HL-60 (cell line): ENCODE measurements around the gene RNF169.

ENCODE experiments used
- DNase-seq, 2 experiments: peaks; one replicate each; pipeline ENCODE4 v3.0.0-alpha.2; 2010 to 2020; ENCODE audit warnings: low read depth in 1 of 2, low spot score in 1 of 2
- H3K27ac ChIP-seq: fragments of 250-450 bp; sonication (Bioruptor Pico); replicated peaks from 2 replicates; pipeline ENCODE4 v1.5.1; 2020; ENCODE audit warnings: mild to moderate bottlenecking, moderate library complexity
- H3K27me3 ChIP-seq: fragments of 250-450 bp; sonication (Bioruptor Pico); 2 replicates; pipeline ENCODE4 v1.5.1; 2021; ENCODE audit warnings: mild to moderate bottlenecking, moderate library complexity; ENCODE audit not compliant: insufficient read depth, poor library complexity, severe bottlenecking
- H3K4me3 ChIP-seq: replicated peaks from 2 replicates; pipeline ENCODE4 v1.5.1; 2011; ENCODE audit warnings: mild to moderate bottlenecking, control low read depth, low read length; ENCODE audit not compliant: insufficient read depth
- GABPA ChIP-seq: IDR thresholded peaks from 2 replicates; pipeline ENCODE4 v1.6.1; 2012; ENCODE audit warnings: low read depth
- POLR2AphosphoS5 ChIP-seq: IDR thresholded peaks from 2 replicates; pipeline ENCODE4 v1.6.1; 2012; ENCODE audit warnings: low read depth
- REST ChIP-seq: IDR thresholded peaks from 2 replicates; pipeline ENCODE4 v1.6.1; 2012; ENCODE audit warnings: low read depth; ENCODE audit not compliant: insufficient replicate concordance
- SPI1 ChIP-seq: IDR thresholded peaks from 2 replicates; pipeline ENCODE4 v1.6.1; 2012; ENCODE audit warnings: low read depth, mild to moderate bottlenecking, borderline replicate concordance
- TF ChIP-seq, protein P1 (sequence below): IDR thresholded peaks from one replicate; pipeline ENCODE4 v1.5.1; 2011; ENCODE audit warnings: low read length, control low read depth, inconsistent platforms; ENCODE audit not compliant: insufficient read depth

RNF169 gene

DNA sequence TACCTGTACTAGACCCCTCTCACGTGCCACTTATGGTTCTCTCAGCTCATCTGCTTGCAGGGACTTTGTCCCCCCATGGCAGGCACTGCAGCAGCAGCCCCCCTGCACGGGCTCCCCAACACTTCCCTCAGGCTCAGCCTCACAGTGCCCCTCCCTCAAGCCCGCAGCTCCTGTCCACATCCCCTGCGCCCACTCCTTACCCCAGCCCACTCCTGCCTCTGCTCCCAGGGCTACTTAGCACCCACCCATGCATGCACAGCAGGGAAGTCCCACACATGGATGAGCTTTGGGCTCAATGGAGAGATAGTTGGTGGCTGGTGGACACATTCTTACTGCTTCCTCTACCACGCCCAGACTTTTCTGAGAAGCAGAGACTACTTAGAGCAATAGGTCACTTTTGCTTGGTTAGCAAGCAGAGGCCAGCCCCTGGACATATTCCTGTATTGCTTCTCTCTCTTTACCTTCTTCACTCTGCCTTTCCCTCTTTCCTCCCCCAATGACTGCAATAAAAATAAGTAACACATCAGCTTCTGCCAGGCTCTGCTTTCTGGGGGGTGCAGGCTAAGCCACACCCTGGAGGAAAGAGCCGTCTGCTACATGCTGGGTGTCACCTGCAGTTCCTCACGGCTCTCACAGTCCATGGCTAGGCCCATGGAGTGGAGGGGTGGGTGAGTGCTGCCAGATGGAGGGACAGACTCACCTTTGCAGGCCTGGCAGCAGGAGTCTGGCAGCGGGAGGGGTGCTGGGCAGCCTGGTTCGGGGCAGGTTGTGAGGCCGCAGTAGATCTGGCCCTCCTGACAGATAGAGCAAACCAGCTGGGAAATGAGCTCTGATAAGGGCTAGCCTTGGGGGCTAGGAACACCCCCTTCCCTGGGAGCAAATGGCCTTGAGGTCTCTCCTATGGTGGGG lies 40.8 kb upstream of the RNF169 start:
- DNase-seq: no peak
- no peaks in the 10 kb centered on the region for H3K27me3 ChIP-seq
- H3K4me3 ChIP-seq: no peak overlapping the region
- TF ChIP-seq REST (no peak), GABPA (no peak), SPI1 (no peak), POLR2AphosphoS5 (no peak)
- TF ChIP-seq, protein P1, sequence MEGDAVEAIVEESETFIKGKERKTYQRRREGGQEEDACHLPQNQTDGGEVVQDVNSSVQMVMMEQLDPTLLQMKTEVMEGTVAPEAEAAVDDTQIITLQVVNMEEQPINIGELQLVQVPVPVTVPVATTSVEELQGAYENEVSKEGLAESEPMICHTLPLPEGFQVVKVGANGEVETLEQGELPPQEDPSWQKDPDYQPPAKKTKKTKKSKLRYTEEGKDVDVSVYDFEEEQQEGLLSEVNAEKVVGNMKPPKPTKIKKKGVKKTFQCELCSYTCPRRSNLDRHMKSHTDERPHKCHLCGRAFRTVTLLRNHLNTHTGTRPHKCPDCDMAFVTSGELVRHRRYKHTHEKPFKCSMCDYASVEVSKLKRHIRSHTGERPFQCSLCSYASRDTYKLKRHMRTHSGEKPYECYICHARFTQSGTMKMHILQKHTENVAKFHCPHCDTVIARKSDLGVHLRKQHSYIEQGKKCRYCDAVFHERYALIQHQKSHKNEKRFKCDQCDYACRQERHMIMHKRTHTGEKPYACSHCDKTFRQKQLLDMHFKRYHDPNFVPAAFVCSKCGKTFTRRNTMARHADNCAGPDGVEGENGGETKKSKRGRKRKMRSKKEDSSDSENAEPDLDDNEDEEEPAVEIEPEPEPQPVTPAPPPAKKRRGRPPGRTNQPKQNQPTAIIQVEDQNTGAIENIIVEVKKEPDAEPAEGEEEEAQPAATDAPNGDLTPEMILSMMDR: no peak
- H3K27ac ChIP-seq: no peak overlapping the region

DNA sequence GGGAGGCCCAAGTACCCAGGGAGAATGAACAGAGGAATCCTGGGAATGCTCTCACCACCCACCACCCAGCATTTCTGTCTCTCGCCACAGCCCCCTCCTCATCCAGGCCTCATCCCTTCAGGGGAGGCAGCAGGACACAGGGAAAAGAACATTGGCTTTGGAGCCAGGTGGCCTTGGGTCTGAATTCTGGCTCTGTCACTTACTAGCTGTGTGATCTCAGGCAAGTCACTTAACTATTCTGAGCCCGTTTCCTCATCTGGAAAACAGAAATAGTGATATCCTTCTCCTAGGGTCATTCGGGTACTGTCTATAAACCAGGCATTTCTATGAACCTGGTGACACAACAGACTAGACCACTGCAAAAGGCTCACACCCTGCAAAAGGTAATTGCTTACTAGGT lies 39.5 kb upstream of the RNF169 start:
- Histone ChIP-seq H3K27me3 (no peaks in the 10 kb centered on the region), H3K27ac (no peak overlapping the region), H3K4me3 (no peak overlapping the region)
- TF ChIP-seq REST: no peak
- TF ChIP-seq SPI1: no peak
- TF ChIP-seq, protein P1: no peak
- TF ChIP-seq GABPA: no peak
- no peak for TF ChIP-seq POLR2AphosphoS5
- DNase-seq: no peak

DNA sequence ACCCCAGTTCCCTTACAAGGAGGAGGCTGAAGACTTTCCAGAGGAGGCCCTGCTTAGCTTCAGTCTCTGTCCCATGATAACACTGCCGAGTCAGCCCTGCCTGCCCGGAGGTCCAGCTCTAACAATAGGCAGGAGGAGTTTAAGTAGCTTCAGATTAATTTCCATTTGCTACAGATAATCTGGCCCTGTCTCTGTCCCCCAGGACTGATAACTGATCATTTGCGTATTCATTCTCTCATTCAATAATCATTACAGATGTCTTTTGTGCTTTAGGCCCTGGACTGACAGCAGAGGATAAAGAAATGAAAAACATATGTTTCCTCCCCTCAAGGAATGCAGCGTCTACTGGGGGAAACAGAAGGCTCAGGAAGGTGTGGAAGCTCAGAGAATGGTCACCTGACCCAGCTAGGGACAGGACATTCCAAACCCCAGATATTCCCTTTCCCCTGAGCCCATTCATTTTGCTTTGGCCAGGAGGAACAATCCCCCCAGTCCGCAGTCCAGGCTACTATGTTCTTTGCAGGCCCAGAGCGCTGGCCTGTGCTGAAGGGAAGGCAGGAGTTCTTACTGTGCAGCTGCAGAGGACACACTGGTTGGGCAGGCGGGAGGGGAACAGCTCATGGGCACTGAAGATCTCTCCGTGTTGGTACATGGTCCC lies 38.2 kb upstream of the RNF169 start:
- H3K27ac ChIP-seq: no peak overlapping the region
- H3K4me3 ChIP-seq: no peak overlapping the region
- H3K27me3 ChIP-seq: no peaks in the 10 kb centered on the region
- DNase-seq: no peak
- TF ChIP-seq, protein P1: no peak
- TF ChIP-seq REST (no peak), GABPA (no peak), SPI1 (no peak), POLR2AphosphoS5 (no peak)
